SK-N-SH (cell line): Measurements from ENCODE around the gene SLC38A7.

ENCODE experiments used
- CTCF ChIP-seq: fragments of 200-600 bp; sonication (generic); IDR thresholded peaks from 2 replicates; pipeline ENCODE4 v1.6.1; 2017; ENCODE audit warnings: antibody characterized with exemption, mild to moderate bottlenecking, moderate library complexity
- FOXJ3 ChIP-seq: sonication (generic); formaldehyde crosslinking; IDR thresholded peaks from 2 replicates; pipeline ENCODE4 v1.5.1; 2020; ENCODE audit warnings: mild to moderate bottlenecking, missing genetic modification reagents
- FOXM1 ChIP-seq: IDR thresholded peaks from 2 replicates; pipeline ENCODE4 v1.4.0; 2012; ENCODE audit warnings: low read depth, mild to moderate bottlenecking
- RFX5 ChIP-seq: IDR thresholded peaks from 2 replicates; pipeline ENCODE4 v1.6.1; 2012; ENCODE audit warnings: mild to moderate bottlenecking, improper control_type of control experiment, low read length
- USF1 ChIP-seq: IDR thresholded peaks from 2 replicates; pipeline ENCODE4 v1.4.0; 2012; ENCODE audit warnings: low read depth, borderline replicate concordance
- TF ChIP-seq, protein P1 (sequence below): fragments of 150-350 bp; IDR thresholded peaks from 2 replicates; pipeline ENCODE4 v1.6.1; 2016; ENCODE audit warnings: mild to moderate bottlenecking, low read depth, low read length
- TF ChIP-seq, protein P2 (sequence below): fragments of 150-350 bp; IDR thresholded peaks from 2 replicates; pipeline ENCODE4 v1.6.1; 2017; ENCODE audit warnings: antibody characterized with exemption, low read length, low read depth, borderline replicate concordance

DNA sequence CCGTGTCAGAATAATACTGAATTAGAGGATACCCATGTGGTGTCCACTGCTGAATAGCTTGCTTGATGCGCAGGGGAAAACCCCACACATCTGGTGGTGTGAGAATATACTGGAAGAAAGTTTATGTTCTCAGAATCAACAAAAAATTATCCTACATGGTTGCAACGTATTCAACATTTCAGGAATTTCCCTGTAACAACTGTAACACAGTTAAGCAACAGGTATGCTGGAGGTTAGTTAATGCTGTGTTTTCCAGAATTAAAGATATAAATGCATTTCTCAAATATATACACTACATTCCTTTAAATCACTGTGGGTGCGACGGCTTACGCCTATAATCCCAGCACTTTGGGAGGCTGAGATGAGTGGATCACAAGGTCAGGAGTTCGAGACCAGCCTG lies 60.4 kb downstream of the SLC38A7 start:
- no peak for TF ChIP-seq CTCF
- no peak for TF ChIP-seq FOXJ3 (CRISPR knock-in tag)
- no peak for TF ChIP-seq RFX5
- no peak for TF ChIP-seq USF1
- no peak for TF ChIP-seq FOXM1
- TF ChIP-seq, protein P1, sequence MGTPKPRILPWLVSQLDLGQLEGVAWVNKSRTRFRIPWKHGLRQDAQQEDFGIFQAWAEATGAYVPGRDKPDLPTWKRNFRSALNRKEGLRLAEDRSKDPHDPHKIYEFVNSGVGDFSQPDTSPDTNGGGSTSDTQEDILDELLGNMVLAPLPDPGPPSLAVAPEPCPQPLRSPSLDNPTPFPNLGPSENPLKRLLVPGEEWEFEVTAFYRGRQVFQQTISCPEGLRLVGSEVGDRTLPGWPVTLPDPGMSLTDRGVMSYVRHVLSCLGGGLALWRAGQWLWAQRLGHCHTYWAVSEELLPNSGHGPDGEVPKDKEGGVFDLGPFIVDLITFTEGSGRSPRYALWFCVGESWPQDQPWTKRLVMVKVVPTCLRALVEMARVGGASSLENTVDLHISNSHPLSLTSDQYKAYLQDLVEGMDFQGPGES = no peak
- TF ChIP-seq, protein P2, sequence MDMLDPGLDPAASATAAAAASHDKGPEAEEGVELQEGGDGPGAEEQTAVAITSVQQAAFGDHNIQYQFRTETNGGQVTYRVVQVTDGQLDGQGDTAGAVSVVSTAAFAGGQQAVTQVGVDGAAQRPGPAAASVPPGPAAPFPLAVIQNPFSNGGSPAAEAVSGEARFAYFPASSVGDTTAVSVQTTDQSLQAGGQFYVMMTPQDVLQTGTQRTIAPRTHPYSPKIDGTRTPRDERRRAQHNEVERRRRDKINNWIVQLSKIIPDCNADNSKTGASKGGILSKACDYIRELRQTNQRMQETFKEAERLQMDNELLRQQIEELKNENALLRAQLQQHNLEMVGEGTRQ = no peak
